Heart left ventricle (tissue), 13 donors: ENCODE results near the gene GABRB1.

Experiments
- POLR2A ChIP-seq, 2 donors: fragments of 450-650 bp; IDR thresholded peaks; one replicate each; pipeline ENCODE4 v1.6.1; 2017; ENCODE audit warnings: antibody characterized with exemption in 2 of 2, mild to moderate bottlenecking in 2 of 2, moderate library complexity in 2 of 2
- TF ChIP-seq, protein P1 (sequence below), 12 donors: fragments of 200-600 bp; sonication (generic) in 4 of 12; IDR thresholded peaks; one replicate each; pipeline versions ENCODE4 v1.5.0 to v1.8.0; 2018 to 2022; ENCODE audit warnings: antibody characterized with exemption in 12 of 12, mild to moderate bottlenecking in 5 of 12
- donor health status: ischemic (EF 13 %, LVEDD 7.1; RV severe dilation, severe dysfunction).
- donor health status: DM: no; HTN: yes; CAD: no.
- donor health status: DM: no; HTN: no; CAD: no.
- donor health status: ischemic (EF 25% LVEDD 6.9; RV normal size, moderate dysfunction).
- donor health status: ischemic (EF 25% LVEDD 5.7; RV mildly dilated, moderate dysfunction).
- donor health status: ischemic (EF 35%, LVEDD 5.7; RV mildly dilated, moderate dysfunction).
- donor health status: nonischemic (EF 11% LVEDD 7.7; RV severe dilation, severe dysfunction).
- donor health status: DM: yes; HTN: yes; CAD: no.
- donor health status: PGD.
- donor health status: ischemic (EF 29% LVEDD 5.4; RV normal size, mild dysfunction).
- donor health status: nonischemic (EF 23%, LVEDD 6.1; RV moderate dilation, normal function).

DNA sequence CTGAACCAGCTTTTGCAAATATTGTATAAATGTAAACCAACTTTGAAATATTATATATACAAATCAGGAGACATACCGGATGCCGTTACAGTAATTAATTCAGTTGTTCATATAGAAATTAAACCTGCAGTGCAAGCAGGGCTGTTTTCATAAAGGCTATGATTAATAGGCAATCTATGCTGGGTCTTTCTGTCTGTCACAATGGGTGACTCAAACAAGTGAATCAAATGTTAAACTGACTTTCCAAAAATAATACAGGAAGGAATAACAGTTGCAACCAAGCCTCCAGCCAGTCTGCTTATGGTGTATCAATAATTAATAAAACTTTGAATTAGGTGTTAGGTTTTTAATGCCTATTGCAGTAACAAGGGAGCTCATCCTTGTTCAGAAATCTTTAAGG is 43.9 kb downstream of the GABRB1 start:
- TF ChIP-seq, protein P1, sequence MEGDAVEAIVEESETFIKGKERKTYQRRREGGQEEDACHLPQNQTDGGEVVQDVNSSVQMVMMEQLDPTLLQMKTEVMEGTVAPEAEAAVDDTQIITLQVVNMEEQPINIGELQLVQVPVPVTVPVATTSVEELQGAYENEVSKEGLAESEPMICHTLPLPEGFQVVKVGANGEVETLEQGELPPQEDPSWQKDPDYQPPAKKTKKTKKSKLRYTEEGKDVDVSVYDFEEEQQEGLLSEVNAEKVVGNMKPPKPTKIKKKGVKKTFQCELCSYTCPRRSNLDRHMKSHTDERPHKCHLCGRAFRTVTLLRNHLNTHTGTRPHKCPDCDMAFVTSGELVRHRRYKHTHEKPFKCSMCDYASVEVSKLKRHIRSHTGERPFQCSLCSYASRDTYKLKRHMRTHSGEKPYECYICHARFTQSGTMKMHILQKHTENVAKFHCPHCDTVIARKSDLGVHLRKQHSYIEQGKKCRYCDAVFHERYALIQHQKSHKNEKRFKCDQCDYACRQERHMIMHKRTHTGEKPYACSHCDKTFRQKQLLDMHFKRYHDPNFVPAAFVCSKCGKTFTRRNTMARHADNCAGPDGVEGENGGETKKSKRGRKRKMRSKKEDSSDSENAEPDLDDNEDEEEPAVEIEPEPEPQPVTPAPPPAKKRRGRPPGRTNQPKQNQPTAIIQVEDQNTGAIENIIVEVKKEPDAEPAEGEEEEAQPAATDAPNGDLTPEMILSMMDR (IDR thresholded peaks at IDR 0.05): no peak
- no peak for TF ChIP-seq POLR2A (IDR thresholded peaks at IDR 0.05)
